RWPE2 (cell line): ENCODE measurements around the gene SMYD3.

Experiments
- ATAC-seq: fragments of 200-7000 bp; cut with Tn5 transposase; 3 replicates; pipeline ENCODE4 v1.9.1; 2021; ENCODE audit warnings: low read depth
- DNase-seq: peaks from one replicate; pipeline ENCODE4 v3.0.0-alpha.2; 2020; ENCODE audit warnings: low spot score
- H3K27ac ChIP-seq: fragments of 450-650 bp; 2 replicates; pipeline ENCODE4 v1.5.1; 2017; ENCODE audit warnings: mild to moderate bottlenecking; ENCODE audit not compliant: poor library complexity, severe bottlenecking
- H3K27me3 ChIP-seq: fragments of 250-450 bp; sonication (Bioruptor Pico); 2 replicates; pipeline ENCODE4 v1.5.1; 2021; ENCODE audit warnings: mild to moderate bottlenecking, moderate library complexity; ENCODE audit not compliant: insufficient read depth, poor library complexity, severe bottlenecking
- H3K36me3 ChIP-seq: fragments of 250-450 bp; sonication (Bioruptor Pico); 2 replicates; pipeline ENCODE4 v1.5.1; 2020; ENCODE audit warnings: low read depth, mild to moderate bottlenecking, moderate library complexity
- H3K4me1 ChIP-seq: fragments of 250-450 bp; sonication (Bioruptor Pico); 2 replicates; pipeline ENCODE4 v1.5.1; 2021; ENCODE audit warnings: mild to moderate bottlenecking, moderate library complexity; ENCODE audit not compliant: insufficient read depth, poor library complexity, severe bottlenecking
- H3K4me3 ChIP-seq: fragments of 250-450 bp; sonication (Bioruptor Pico); 2 replicates; pipeline ENCODE4 v1.5.1; 2021; ENCODE audit warnings: mild to moderate bottlenecking, moderate library complexity; ENCODE audit not compliant: severe bottlenecking
- H3K9me3 ChIP-seq: fragments of 250-450 bp; sonication (Bioruptor Pico); 2 replicates; pipeline ENCODE4 v1.5.1; 2021; ENCODE audit warnings: mild to moderate bottlenecking, moderate library complexity; ENCODE audit not compliant: severe bottlenecking
- TF ChIP-seq, protein P1 (sequence below): fragments of 450-650 bp; IDR thresholded peaks from one replicate; pipeline ENCODE4 v1.5.1; 2017; ENCODE audit warnings: mild to moderate bottlenecking, moderate library complexity; ENCODE audit not compliant: poor library complexity, severe bottlenecking

The SMYD3 gene

GRCh38 chr1:246197076-246197475 is 310.0 kb downstream of the SMYD3 start:
- no peaks in the 10 kb centered on the region for H3K27me3 ChIP-seq
- no peak for ATAC-seq
- no peak overlapping the region for H3K4me3 ChIP-seq
- H3K36me3 ChIP-seq, result no peaks in the 10 kb centered on the region
- no peak for DNase-seq
- TF ChIP-seq, protein P1, sequence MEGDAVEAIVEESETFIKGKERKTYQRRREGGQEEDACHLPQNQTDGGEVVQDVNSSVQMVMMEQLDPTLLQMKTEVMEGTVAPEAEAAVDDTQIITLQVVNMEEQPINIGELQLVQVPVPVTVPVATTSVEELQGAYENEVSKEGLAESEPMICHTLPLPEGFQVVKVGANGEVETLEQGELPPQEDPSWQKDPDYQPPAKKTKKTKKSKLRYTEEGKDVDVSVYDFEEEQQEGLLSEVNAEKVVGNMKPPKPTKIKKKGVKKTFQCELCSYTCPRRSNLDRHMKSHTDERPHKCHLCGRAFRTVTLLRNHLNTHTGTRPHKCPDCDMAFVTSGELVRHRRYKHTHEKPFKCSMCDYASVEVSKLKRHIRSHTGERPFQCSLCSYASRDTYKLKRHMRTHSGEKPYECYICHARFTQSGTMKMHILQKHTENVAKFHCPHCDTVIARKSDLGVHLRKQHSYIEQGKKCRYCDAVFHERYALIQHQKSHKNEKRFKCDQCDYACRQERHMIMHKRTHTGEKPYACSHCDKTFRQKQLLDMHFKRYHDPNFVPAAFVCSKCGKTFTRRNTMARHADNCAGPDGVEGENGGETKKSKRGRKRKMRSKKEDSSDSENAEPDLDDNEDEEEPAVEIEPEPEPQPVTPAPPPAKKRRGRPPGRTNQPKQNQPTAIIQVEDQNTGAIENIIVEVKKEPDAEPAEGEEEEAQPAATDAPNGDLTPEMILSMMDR, result no peak
- no peak overlapping the region for H3K27ac ChIP-seq
- no peaks in the 10 kb centered on the region for H3K4me1 ChIP-seq
- H3K9me3 ChIP-seq, result no peaks in the 10 kb centered on the region

DNA sequence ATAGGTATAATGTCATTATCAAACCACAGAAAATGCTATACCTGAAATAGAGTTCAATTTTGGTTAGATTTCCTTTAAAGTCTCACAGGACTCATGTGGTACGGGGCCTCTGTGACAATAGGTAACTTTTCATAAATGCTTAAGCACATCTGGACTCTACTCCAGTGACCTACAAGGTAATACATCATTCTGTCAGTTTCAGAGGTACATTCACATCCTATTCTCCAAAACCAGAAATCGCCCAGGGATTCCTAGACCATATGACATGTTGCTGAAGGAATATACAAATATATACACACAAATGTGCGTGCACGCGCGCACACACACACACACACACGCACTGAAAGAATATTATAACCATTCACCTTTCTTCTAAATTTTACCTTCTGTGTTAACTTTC is 311.8 kb downstream of the SMYD3 start:
- no peak overlapping the region for H3K27ac ChIP-seq
- no peaks in the 10 kb centered on the region for H3K27me3 ChIP-seq
- H3K4me1 ChIP-seq, result no peaks in the 10 kb centered on the region
- ATAC-seq (no peak), DNase-seq (no peak)
- no peak overlapping the region for H3K4me3 ChIP-seq
- TF ChIP-seq, protein P1, result no peak
- no peaks in the 10 kb centered on the region for H3K36me3 ChIP-seq
- H3K9me3 ChIP-seq, result no peaks in the 10 kb centered on the region

- TF ChIP-seq, protein P1, result no peak
- no peak overlapping the region for H3K4me3 ChIP-seq
- ATAC-seq (no peak), DNase-seq (no peak)
- H3K27me3 ChIP-seq, result no peaks in the 10 kb centered on the region
- no peaks in the 10 kb centered on the region for H3K36me3 ChIP-seq
- no peaks in the 10 kb centered on the region for H3K4me1 ChIP-seq
- H3K9me3 ChIP-seq, result no peaks in the 10 kb centered on the region
- H3K27ac ChIP-seq, result no peak overlapping the region
Measured at GRCh38 chr1:246193537-246193936, 313.5 kb downstream of the SMYD3 start.

DNA sequence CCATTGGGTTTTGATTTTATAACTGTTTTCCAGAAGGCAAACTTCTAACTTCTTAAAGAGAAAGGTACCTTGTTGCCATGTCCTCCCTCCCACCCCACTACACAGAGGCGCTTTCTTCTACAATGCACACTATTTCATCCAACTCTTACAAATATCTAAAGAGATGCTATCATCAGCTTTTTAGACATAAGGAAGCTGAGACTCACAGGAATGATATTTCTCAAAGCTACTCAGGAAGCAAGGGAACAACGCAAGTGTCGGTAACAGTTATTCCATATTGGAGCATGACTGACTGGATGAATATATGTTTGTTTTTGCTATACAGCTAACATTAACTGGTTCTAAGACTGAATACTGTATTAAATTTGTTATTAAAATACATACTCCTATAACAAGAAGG is 318.0 kb downstream of the SMYD3 start:
- H3K36me3 ChIP-seq, result no peaks in the 10 kb centered on the region
- H3K27me3 ChIP-seq, result no peaks in the 10 kb centered on the region
- TF ChIP-seq, protein P1, result no peak
- H3K9me3 ChIP-seq, result no peaks in the 10 kb centered on the region
- no peak overlapping the region for H3K4me3 ChIP-seq
- ATAC-seq (no peak), DNase-seq (no peak)
- no peak overlapping the region for H3K27ac ChIP-seq
- H3K4me1 ChIP-seq, result no peaks in the 10 kb centered on the region

- H3K27ac ChIP-seq, result no peak overlapping the region
- H3K4me3 ChIP-seq, result no peak overlapping the region
- ATAC-seq (no peak), DNase-seq (no peak)
- H3K9me3 ChIP-seq, result no peaks in the 10 kb centered on the region
- TF ChIP-seq, protein P1, result no peak
- no peaks in the 10 kb centered on the region for H3K36me3 ChIP-seq
- H3K4me1 ChIP-seq, result no peaks in the 10 kb centered on the region
- H3K27me3 ChIP-seq, result no peaks in the 10 kb centered on the region
Measured at GRCh38 chr1:246187834-246188372, 319.2 kb downstream of the SMYD3 start.
